ENCODE data around the gene DGKG. TPM values are rescaled to one million over a fixed set of nuclear protein-coding genes. Genes with fewer than 3 reads are reported as not detected.

The DGKG gene
- total RNA-seq, 3 donors from 2014 or later (not counting 1 experiment from before 2014, with no cell fraction given): 0.25 to 1.6 (median 0.63) TPM

GRCh38 chr3:186152889-186153292, 209.1 kb downstream of the DGKG start:
- Histone ChIP-seq H3K4me1 (ENCODE audit: control insufficient read depth, insufficient read depth, low read length) (peaks cover 4% of the 10 kb centered on the region), H3K9me3 (ENCODE audit: control insufficient read depth, insufficient read depth, low read length) (no peaks in the 10 kb centered on the region), H3K27me3 (ENCODE audit: control insufficient read depth, insufficient read depth, low read length) (no peaks in the 10 kb centered on the region), H3K36me3 (ENCODE audit: control insufficient read depth, insufficient read depth, low read length) (no peaks in the 10 kb centered on the region), H3K4me3 (ENCODE audit: low read length) (no peak overlapping the region), H3K27ac (ENCODE audit: low read length) (peak overlapping the region; percentile 70)
- H3K27ac Mint-ChIP-seq: no peak overlapping the region
- ATAC-seq (peak in 2 of 3 donors; percentile 32), DNase-seq (no peak)
- intact Hi-C loops (cut with micrococcal nuclease): no loop called here
- peaks cover 38 to 49% of the 10 kb centered on the region in 2 donors for H3K27me3 Mint-ChIP-seq (ENCODE audit: low read depth in 2 of 2)
- H3K4me3 Mint-ChIP-seq: no peak overlapping the region
- peaks cover 9 to 10% of the 10 kb centered on the region in 2 donors for H3K4me1 Mint-ChIP-seq
- no peaks in the 10 kb centered on the region for H3K9me3 Mint-ChIP-seq
- WGBS (ENCODE audit: insufficient coverage): 12% methylated on average over 7 of the region's 9 CpGs
- TF ChIP-seq CTCF (IDR thresholded peaks at IDR 0.05): no peak
- H3K36me3 Mint-ChIP-seq: no peaks in the 10 kb centered on the region

DNA sequence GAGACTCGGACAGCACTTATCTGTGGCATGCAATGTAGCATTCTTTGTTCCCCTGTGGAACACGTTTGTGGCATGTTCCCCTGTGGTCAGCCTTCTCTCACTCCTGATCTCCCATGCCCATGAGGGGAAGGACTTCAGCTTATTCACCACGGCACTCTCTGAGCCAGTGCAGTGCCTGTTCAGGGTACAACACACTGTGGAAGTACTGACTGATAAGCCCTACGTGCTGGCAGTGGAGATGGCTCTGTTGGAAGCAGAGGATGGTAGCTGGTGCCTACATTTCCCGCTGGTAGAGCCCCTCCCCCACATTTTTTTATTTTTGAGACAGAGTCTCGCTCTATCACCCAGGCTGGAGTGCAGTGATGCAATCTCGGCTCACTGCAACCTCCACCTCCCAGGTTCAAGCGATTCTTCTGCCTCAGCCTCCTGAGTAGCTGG, 209.7 kb downstream of the DGKG start:
- peaks cover 39 to 49% of the 10 kb centered on the region in 2 donors for H3K27me3 Mint-ChIP-seq (ENCODE audit: low read depth in 2 of 2)
- intact Hi-C loops (cut with micrococcal nuclease): no loop called here
- no peak for ATAC-seq

GRCh38 chr3:186151077-186151971, 210.7 kb downstream of the DGKG start:
- Mint-ChIP-seq H3K9me3 (no peaks in the 10 kb centered on the region), H3K27me3 (ENCODE audit: low read depth in 2 of 2) (peaks cover 39 to 48% of the 10 kb centered on the region in 2 donors), H3K4me1 (peaks cover 9 to 10% of the 10 kb centered on the region in 2 donors), H3K27ac (peak overlapping the region in 1 of 2 donors; percentile 28), H3K36me3 (no peaks in the 10 kb centered on the region), H3K4me3 (peak overlapping the region; percentile 1)
- ATAC-seq (no peak), DNase-seq (peak in 1 of 2 donors; percentile 11)
- no peaks in the 10 kb centered on the region for H3K27me3 ChIP-seq (ENCODE audit: control insufficient read depth, insufficient read depth, low read length)
- intact Hi-C loops (cut with micrococcal nuclease): no loop called here
- no peaks in the 10 kb centered on the region for H3K36me3 ChIP-seq (ENCODE audit: control insufficient read depth, insufficient read depth, low read length)
- no peak overlapping the region for H3K27ac ChIP-seq (ENCODE audit: low read length)
- whole genome bisulfite sequencing (ENCODE audit: insufficient coverage): 53% methylated on average over 7 of the region's 7 CpGs
- TF ChIP-seq CTCF (IDR thresholded peaks at IDR 0.05): no peak
- peaks cover 4% of the 10 kb centered on the region for H3K4me1 ChIP-seq (ENCODE audit: control insufficient read depth, insufficient read depth, low read length)
- no peak overlapping the region for H3K4me3 ChIP-seq (ENCODE audit: low read length)
- H3K9me3 ChIP-seq (ENCODE audit: control insufficient read depth, insufficient read depth, low read length): no peaks in the 10 kb centered on the region

More for the DNA sequence above, 209.7 kb downstream of the DGKG start:
- Mint-ChIP-seq H3K4me1 (peaks cover 9 to 10% of the 10 kb centered on the region in 2 donors), H3K27ac (no peak overlapping the region), H3K9me3 (no peaks in the 10 kb centered on the region), H3K36me3 (no peaks in the 10 kb centered on the region), H3K4me3 (no peak overlapping the region)
- H3K4me1 ChIP-seq (ENCODE audit: control insufficient read depth, insufficient read depth, low read length): peaks cover 4% of the 10 kb centered on the region
- no peak for DNase-seq
- no peaks in the 10 kb centered on the region for H3K36me3 ChIP-seq (ENCODE audit: control insufficient read depth, insufficient read depth, low read length)
- no peak for TF ChIP-seq CTCF (IDR thresholded peaks at IDR 0.05)
- no peaks in the 10 kb centered on the region for H3K9me3 ChIP-seq (ENCODE audit: control insufficient read depth, insufficient read depth, low read length)
- 56% methylated on average over 8 of the region's 8 CpGs for WGBS (ENCODE audit: insufficient coverage)
- H3K27me3 ChIP-seq (ENCODE audit: control insufficient read depth, insufficient read depth, low read length): no peaks in the 10 kb centered on the region
- H3K27ac ChIP-seq (ENCODE audit: low read length): no peak overlapping the region
- no peak overlapping the region for H3K4me3 ChIP-seq (ENCODE audit: low read length)
